Activated T-helper 1 cell treated with anti-CD3 and anti-CD28 coated beads, Interleukin-12 subunit alpha, Interleukin-12 subunit beta, Interleukin-2, Interleukin-4 antibody, amounts not matched to agents 30 ng/mL and 10 ng/mL and 1 ng/mL, durations not matched to agents 14 hours and 24 hours and 36 hours (primary cell): ENCODE measurements around the gene UBE2I. TPM values are rescaled to one million over a fixed set of nuclear protein-coding genes. Genes with fewer than 3 reads are reported as not detected.

Source experiments
- DNase-seq: peaks from one replicate; pipeline ENCODE4 v3.0.0; 2021; ENCODE audit warnings: low spot score
- H3K27ac Mint-ChIP-seq: one replicate; pipeline ENCODE4 v1.8.0; 2021; ENCODE audit warnings: mild to moderate bottlenecking, mixed read lengths
- H3K27me3 Mint-ChIP-seq: one replicate; pipeline ENCODE4 v1.8.0; 2022; ENCODE audit warnings: mild to moderate bottlenecking, moderate library complexity, mixed read lengths; ENCODE audit not compliant: insufficient read depth
- H3K36me3 Mint-ChIP-seq: one replicate; pipeline ENCODE4 v1.8.0; 2021; ENCODE audit warnings: low read depth, mixed read lengths
- H3K4me1 Mint-ChIP-seq: one replicate; pipeline ENCODE4 v1.8.0; 2021; ENCODE audit warnings: low read depth, mixed read lengths
- H3K4me3 Mint-ChIP-seq: one replicate; pipeline ENCODE4 v1.8.0; 2021; ENCODE audit warnings: mild to moderate bottlenecking, moderate library complexity, mixed read lengths
- H3K9me3 Mint-ChIP-seq: one replicate; pipeline ENCODE4 v1.8.0; 2021; ENCODE audit warnings: mixed read lengths
- intact Hi-C: fragments of 100-400 bp; cut with micrococcal nuclease; formaldehyde crosslinking; loops from one replicate; pipeline ENCODE4 v1.15.1; 2024
- total RNA-seq: library from RNA; stranded (reverse); gene quantifications from 2 replicates; pipeline ENCODE4 v1.2.3, GENCODE V29; 2022

UBE2I gene
- total RNA-seq, 1 donor from 2014 or later = 257 TPM

DNA sequence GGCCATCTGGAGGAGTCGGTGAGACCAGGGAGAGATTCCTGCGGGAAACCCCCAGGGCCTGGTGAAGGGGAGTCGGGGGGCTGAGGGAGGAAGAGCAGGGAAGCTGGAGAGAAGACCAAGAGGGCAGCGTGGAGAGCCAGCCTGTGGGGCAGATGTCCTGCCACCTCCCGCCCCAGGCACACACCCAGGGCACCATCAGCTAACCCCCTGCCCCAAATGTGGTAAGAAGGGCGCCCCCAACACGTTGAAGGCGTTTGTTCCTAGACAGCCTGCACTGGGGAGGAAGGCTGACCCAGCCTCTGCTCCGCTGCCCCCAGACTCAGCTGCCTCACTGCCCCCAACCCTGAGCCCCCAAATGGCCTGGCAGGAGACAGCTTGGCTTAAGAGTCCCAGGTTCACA is 25.3 kb downstream of the UBE2I start:
- no peaks in the 10 kb centered on the region for H3K9me3 Mint-ChIP-seq
- intact Hi-C loops = no loop called here
- H3K27ac Mint-ChIP-seq = no peak overlapping the region
- no peaks in the 10 kb centered on the region for H3K36me3 Mint-ChIP-seq
- peaks cover 29% of the 10 kb centered on the region for H3K27me3 Mint-ChIP-seq
- DNase-seq = no peak
- peaks cover 6% of the 10 kb centered on the region for H3K4me1 Mint-ChIP-seq
- no peak overlapping the region for H3K4me3 Mint-ChIP-seq

DNA sequence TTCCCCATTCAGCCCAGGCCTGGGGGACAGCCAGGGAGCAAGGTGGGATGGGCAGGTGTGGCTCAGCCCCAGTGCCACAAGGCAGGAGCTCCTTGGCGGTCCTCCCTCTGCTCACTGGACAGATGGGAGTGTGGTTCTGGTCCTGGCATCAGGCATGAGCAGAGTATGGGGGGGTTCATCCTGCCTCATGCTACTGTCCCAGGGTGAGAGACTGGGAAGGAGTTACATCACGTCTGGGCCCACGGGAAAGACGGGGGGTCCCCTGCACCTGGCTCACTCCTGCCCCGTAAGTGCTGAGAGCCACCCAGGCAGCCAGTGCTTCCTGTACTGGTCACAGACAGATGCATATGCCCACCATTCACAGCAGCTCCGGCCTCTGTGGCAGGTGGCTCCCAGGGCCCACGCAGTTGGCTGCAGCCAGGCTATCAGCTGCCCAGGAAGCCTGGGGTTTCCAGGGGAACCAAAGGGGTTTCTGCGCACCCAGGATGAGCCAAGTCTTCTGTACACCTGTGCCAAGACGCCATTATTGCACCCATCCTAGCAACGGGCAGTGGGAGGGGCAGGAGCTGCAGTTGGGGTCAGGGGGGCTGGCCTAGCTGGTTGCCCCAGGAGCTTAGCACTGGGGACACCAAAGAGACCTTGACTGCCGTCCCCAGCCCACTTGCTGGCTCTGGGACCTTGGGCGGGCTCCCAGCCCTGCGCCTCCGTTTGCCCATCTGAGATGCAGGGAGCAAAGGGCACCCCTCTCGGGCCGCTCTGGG is 26.0 kb downstream of the UBE2I start:
- no peaks in the 10 kb centered on the region for H3K9me3 Mint-ChIP-seq
- peaks cover 6% of the 10 kb centered on the region for H3K4me1 Mint-ChIP-seq
- intact Hi-C loops = no loop called here
- no peak for DNase-seq
- peaks cover 29% of the 10 kb centered on the region for H3K27me3 Mint-ChIP-seq
- no peaks in the 10 kb centered on the region for H3K36me3 Mint-ChIP-seq
- no peak overlapping the region for H3K27ac Mint-ChIP-seq
- H3K4me3 Mint-ChIP-seq = no peak overlapping the region

GRCh38 chr16:1335996-1336395 is 26.6 kb downstream of the UBE2I start:
- H3K4me1 Mint-ChIP-seq = peaks cover 6% of the 10 kb centered on the region
- H3K9me3 Mint-ChIP-seq = no peaks in the 10 kb centered on the region
- H3K36me3 Mint-ChIP-seq = no peaks in the 10 kb centered on the region
- peaks cover 29% of the 10 kb centered on the region for H3K27me3 Mint-ChIP-seq
- DNase-seq = no peak
- intact Hi-C loops = no loop called here
- no peak overlapping the region for H3K4me3 Mint-ChIP-seq
- no peak overlapping the region for H3K27ac Mint-ChIP-seq

GRCh38 chr16:1336619-1337018 is 27.2 kb downstream of the UBE2I start:
- Mint-ChIP-seq H3K9me3 (no peaks in the 10 kb centered on the region), H3K4me1 (peaks cover 1% of the 10 kb centered on the region), H3K27ac (no peak overlapping the region), H3K36me3 (no peaks in the 10 kb centered on the region), H3K27me3 (peaks cover 26% of the 10 kb centered on the region), H3K4me3 (no peak overlapping the region)
- no peak for DNase-seq
- intact Hi-C loops = no loop called here

- DNase-seq = no peak
- H3K27ac Mint-ChIP-seq = no peak overlapping the region
- H3K9me3 Mint-ChIP-seq = no peaks in the 10 kb centered on the region
- peaks cover 19% of the 10 kb centered on the region for H3K27me3 Mint-ChIP-seq
- H3K4me1 Mint-ChIP-seq = peaks cover 5% of the 10 kb centered on the region
- H3K4me3 Mint-ChIP-seq = no peak overlapping the region
- no peaks in the 10 kb centered on the region for H3K36me3 Mint-ChIP-seq
- intact Hi-C loops = no loop called here
Measured at GRCh38 chr16:1337486-1337885, 28.1 kb downstream of the UBE2I start.

GRCh38 chr16:1338119-1338730 is 28.8 kb downstream of the UBE2I start:
- Mint-ChIP-seq H3K4me3 (no peak overlapping the region), H3K27ac (no peak overlapping the region), H3K27me3 (peaks cover 18% of the 10 kb centered on the region), H3K4me1 (peaks cover 13% of the 10 kb centered on the region), H3K9me3 (no peaks in the 10 kb centered on the region), H3K36me3 (no peaks in the 10 kb centered on the region)
- DNase-seq = no peak
- intact Hi-C loops = no loop called here

DNA sequence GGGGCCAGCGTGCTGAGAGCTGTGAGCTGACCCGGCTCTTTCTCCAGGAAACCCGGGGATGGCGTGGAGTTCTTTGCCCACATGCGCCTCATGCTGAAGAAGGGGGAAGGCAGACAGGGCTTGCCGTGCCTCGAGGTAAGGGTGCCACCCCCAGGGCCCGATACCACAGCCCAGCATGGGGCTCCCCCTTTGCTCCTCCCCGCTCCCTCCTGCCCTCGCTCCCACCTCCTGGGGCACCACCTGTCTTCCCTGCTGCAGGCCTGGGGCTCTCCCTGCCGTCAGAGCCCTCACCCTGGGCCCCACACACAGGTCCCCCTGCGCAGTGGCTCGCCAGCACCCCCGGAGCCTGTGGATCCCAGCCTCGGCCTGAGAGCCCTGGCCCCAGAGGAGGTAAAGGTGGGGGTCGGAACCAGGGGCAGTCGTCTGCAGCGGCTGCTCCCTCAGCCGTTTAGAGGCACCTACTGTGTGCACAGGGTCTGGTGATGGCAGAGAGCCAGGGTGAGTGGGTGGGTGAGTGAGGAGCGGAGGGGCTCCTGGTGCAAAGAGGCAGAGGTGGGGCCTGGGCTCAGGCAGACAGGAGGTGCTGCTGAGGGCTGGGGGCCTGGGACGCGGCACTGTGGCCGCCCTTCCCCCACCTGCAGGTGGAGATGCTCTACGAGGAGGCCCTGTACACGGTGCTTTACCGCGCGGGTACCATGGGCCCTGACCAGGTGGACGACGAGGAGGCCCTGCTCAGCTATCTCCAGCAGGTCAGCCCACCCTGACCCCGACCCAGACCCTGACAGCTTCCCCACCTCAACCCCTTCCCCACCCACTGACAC is 29.6 kb downstream of the UBE2I start:
- no peak for DNase-seq
- Mint-ChIP-seq H3K9me3 (no peaks in the 10 kb centered on the region), H3K27me3 (peaks cover 18% of the 10 kb centered on the region), H3K27ac (no peak overlapping the region), H3K4me1 (peaks cover 15% of the 10 kb centered on the region), H3K36me3 (no peaks in the 10 kb centered on the region), H3K4me3 (no peak overlapping the region)
- intact Hi-C loops = no loop called here

DNA sequence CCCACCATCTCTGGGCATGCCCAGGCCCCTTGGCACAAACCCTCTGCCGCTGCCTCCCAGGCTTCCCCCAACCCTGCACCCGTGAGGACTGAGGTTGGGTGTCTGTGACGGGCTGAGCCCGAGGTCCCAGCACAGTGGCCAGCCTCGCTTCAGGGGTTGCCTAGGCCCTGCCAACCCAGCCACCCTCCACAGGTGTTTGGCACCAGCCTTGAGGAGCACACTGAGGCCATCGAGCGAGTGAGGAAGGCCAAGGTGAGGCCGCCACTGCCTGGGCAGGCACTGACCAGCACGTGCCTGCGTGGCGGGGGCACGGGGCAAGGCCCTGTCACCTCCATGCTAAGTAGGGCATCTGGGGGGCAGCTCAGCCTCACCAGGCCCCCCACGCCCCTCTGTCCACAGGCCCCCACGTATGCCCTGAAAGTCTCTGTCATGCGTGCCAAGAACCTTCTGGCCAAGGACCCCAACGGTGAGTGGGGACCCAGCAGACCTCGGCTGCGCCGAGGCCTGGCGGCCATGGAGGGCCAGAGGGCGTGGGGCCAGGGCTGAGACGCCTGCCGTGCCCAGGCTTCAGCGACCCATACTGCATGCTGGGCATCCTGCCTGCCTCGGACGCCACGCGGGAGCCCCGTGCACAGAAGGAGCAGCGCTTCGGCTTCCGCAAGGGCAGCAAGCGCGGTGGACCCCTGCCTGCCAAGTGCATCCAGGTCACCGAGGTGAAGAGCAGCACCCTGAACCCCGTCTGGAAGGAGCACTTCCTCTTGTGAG is 31.5 kb downstream of the UBE2I start:
- H3K27ac Mint-ChIP-seq = no peak overlapping the region
- H3K36me3 Mint-ChIP-seq = no peaks in the 10 kb centered on the region
- H3K9me3 Mint-ChIP-seq = no peaks in the 10 kb centered on the region
- peaks cover 8% of the 10 kb centered on the region for H3K27me3 Mint-ChIP-seq
- peaks cover 15% of the 10 kb centered on the region for H3K4me1 Mint-ChIP-seq
- H3K4me3 Mint-ChIP-seq = no peak overlapping the region
- DNase-seq = no peak
- intact Hi-C loops = no loop called here

- no peaks in the 10 kb centered on the region for H3K36me3 Mint-ChIP-seq
- no peaks in the 10 kb centered on the region for H3K9me3 Mint-ChIP-seq
- peaks cover 15% of the 10 kb centered on the region for H3K4me1 Mint-ChIP-seq
- DNase-seq = no peak
- H3K27me3 Mint-ChIP-seq = peaks cover 3% of the 10 kb centered on the region
- H3K27ac Mint-ChIP-seq = no peak overlapping the region
- peak overlapping the region; percentile 45 for H3K4me3 Mint-ChIP-seq
- intact Hi-C loops = loop anchor here (2.0 kb wide), 2 partner anchors 37 to 79 kb away; partner anchors contain the start of gene UQCC4
Measured at GRCh38 chr16:1341495-1342420, 32.3 kb downstream of the UBE2I start.

GRCh38 chr16:1342526-1343427 is 33.3 kb downstream of the UBE2I start:
- H3K4me3 Mint-ChIP-seq = peak overlapping the region; percentile 45
- H3K4me1 Mint-ChIP-seq = peaks cover 15% of the 10 kb centered on the region
- no peaks in the 10 kb centered on the region for H3K36me3 Mint-ChIP-seq
- peaks cover 2% of the 10 kb centered on the region for H3K27me3 Mint-ChIP-seq
- DNase-seq = peak; percentile 89
- no peaks in the 10 kb centered on the region for H3K9me3 Mint-ChIP-seq
- intact Hi-C loops = loop anchor here (1.0 to 2.0 kb wide), 4 partner anchors 9 to 78 kb away; partner anchors contain the start of genes GNPTG, TSR3 and UQCC4
- peak overlapping the region; percentile 18 for H3K27ac Mint-ChIP-seq
